DLD1 (cell line): ENCODE measurements around the gene BLOC1S3.

ENCODE experiments used
- in situ Hi-C: cut with HindIII; loops from 2 replicates; pipeline ENCODE4 v1.10.0; 2017; ENCODE audit warnings: low sequenced_read_pairs

BLOC1S3 gene

GRCh38 chr19:45178262-45179071, at the start of gene BLOC1S3:
BLOC1S3 (plus strand) TSS chr19:45178784; CDS start chr19:45179297, 513 bp downstream.
- in situ Hi-C loops = no loop called here

- in situ Hi-C loops = no loop called here
Observed at GRCh38 chr19:45128806-45129205, 49.8 kb upstream of the BLOC1S3 start.

GRCh38 chr19:45130236-45130635, 48.3 kb upstream of the BLOC1S3 start:
- in situ Hi-C loops = no loop called here

GRCh38 chr19:45130888-45131615, 47.5 kb upstream of the BLOC1S3 start:
- in situ Hi-C loops = no loop called here

- in situ Hi-C loops = no loop called here
Observed at GRCh38 chr19:45133661-45134060, 44.9 kb upstream of the BLOC1S3 start.

- in situ Hi-C loops = no loop called here
Observed at GRCh38 chr19:45135176-45135885, 43.3 kb upstream of the BLOC1S3 start.

GRCh38 chr19:45136507-45137178, 41.9 kb upstream of the BLOC1S3 start:
- in situ Hi-C loops = no loop called here

- in situ Hi-C loops = no loop called here
Observed at GRCh38 chr19:45137179-45137761, 41.3 kb upstream of the BLOC1S3 start.

- in situ Hi-C loops = no loop called here
Observed at GRCh38 chr19:45138303-45138751, 40.3 kb upstream of the BLOC1S3 start.

- in situ Hi-C loops = no loop called here
Observed at GRCh38 chr19:45139286-45140143, 39.1 kb upstream of the BLOC1S3 start.

GRCh38 chr19:45140144-45140503, 38.5 kb upstream of the BLOC1S3 start:
- in situ Hi-C loops = no loop called here

- in situ Hi-C loops = no loop called here
Observed at GRCh38 chr19:45140533-45140932, 38.1 kb upstream of the BLOC1S3 start.

- in situ Hi-C loops = no loop called here
Observed at GRCh38 chr19:45141203-45141900, 37.2 kb upstream of the BLOC1S3 start.

- in situ Hi-C loops = no loop called here
Observed at GRCh38 chr19:45142016-45142725, 36.4 kb upstream of the BLOC1S3 start.

GRCh38 chr19:45142726-45143110, 35.9 kb upstream of the BLOC1S3 start:
- in situ Hi-C loops = no loop called here

GRCh38 chr19:45144431-45145269, 33.9 kb upstream of the BLOC1S3 start:
- in situ Hi-C loops = no loop called here
